ELF-1 (cell line): ENCODE measurements around the gene RACK1.
"Not testable (repeated sequence)": the region's sequence is repeated elsewhere in the genome, so short reads cannot be mapped to it uniquely, and the experiment has no call there.

Experiments used
- DNase-seq: peaks from one replicate; pipeline ENCODE4 v3.0.0-alpha.2; 2016; ENCODE audit warnings: low read depth, low spot score

The RACK1 gene

DNA sequence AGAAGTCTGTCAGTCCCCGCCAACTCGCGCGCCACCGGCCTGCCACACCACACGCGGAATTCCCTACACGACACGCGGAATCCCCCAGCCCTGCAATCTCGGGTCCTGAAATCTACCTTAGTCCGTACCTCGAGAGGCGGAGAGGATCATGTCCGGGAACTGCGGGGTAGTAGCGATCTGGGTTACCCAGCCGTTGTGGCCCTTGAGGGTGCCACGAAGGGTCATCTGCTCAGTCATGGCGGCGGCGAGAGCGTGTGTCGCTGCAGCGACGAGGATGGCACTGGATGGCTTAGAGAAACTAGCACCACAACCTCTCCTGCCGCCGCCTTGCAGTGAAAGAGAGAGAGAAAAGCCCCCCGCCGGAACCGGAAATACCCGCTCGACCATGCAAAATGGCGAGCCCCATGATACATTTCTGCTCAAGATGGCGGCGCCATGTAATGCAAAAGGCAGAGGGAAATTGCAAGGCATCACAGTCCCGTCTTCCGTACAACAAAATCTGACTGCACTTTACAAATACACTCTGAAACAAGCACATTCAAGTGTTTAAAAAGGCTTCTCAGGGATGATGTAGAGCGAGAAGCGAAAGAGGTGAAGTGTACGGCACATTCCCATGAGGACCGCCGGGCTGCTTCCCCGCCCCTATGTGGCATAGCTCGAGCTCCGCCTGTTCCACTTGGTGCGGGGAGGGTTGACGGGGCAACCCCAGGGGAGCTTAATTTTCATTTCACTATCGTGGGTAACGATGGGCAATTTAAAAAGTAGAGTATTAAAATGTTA is at the start of gene RACK1:
Gene RACK1, minus strand, starts transcription at position 343 of the 780 bp plus-strand sequence. Its CDS starts 106 bp downstream, at position 237.
- DNase-seq: peak; percentile 93

DNA sequence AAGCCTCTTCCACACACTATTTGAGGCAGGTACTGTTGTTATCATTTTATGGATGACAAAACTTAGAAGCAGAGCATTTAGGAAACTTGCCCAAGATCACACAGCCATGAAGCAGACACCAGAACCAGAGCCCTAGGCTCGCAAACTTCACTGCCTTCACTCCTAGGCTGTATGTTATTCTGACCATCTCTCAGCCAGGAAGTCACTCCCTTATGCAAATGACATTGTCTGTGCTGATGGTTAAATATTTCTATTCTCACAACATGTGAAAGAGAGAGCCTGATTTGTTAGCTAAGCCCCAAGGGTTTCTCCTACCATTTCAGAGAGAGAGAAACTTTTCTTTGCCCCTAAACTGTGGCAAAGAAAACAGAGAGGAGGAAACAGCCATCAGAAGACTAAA is 43.6 kb upstream of the RACK1 start:
- DNase-seq: not testable (repeated sequence)

DNA sequence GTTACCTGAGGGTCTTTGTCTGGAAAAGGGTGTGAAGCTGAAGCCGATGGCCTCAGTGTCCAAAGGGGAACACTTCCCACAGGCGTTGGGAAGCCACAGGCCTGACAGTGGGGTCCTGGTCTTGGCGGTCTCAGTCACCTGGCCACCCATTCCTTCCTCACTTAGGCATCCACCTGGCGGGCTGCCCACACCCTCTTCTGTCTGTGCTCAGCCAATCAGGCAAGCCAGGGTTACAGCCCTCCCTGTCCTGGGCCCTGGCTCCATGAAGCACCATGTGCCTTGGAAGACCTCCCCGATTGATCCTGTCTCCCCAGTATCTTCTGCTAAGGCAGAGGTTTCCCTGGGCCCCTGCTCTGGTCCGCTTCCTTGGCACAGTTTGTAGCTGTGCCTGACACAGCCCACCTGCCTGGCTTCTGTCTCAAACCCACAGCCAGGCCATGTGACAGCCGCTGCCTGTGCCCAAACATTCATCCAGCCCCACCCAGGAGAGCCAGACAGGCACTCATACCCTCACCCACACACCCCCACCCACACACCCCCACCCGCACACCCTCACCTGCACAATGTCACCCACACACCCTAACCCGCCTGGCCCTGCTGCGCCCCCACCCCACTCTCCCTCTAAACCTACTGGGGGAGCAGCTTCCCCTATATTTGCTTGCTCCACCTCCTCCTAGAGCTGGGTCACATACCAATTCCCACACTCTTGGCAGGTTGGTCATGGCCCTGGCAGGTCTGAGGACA is 42.4 kb upstream of the RACK1 start:
- DNase-seq: not testable (repeated sequence)

DNA sequence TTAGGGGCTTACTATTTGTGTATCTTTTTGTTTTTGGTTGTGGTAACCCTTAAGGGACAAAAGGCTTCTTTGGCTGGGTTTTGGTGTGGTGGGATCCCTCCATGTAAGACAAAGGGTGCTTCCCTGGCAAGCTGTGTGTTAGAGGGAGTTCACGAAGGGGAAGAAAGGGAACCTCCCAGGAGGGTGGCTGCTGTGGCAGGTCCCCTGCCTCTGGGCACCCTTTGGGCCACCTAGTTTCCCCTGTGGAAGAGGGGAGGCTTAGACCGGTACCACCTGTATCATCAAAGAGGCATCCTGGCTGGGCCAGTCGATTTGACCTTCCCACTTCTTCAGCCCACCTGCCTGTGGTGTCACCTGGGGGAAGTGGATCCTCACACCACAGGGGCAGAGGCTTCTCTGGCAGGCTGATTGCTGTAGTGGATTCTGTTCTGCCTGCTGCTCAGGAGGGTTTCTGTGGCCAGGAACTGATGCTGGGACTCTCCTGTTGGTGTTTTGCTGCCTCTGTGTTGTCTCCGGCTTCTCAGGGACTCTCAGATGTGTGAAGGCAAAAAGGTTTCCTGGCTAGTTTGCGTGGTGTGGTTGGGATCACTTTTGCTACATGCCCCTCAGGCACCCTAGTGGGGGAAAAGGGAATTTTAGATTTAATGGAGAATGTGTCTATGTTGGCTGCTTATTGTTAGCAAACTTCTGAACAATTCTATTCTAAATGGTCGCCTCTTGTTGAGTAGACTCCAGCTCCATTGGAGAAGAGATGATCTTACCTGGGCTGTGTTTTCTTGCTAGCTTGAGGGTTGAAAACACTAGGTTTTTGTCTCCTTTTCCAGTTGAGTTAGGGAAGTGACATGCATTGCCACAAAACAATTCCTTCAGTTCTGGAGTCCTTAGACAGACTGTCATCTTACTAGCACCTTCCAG is 40.4 kb upstream of the RACK1 start:
- not testable (repeated sequence) for DNase-seq

DNA sequence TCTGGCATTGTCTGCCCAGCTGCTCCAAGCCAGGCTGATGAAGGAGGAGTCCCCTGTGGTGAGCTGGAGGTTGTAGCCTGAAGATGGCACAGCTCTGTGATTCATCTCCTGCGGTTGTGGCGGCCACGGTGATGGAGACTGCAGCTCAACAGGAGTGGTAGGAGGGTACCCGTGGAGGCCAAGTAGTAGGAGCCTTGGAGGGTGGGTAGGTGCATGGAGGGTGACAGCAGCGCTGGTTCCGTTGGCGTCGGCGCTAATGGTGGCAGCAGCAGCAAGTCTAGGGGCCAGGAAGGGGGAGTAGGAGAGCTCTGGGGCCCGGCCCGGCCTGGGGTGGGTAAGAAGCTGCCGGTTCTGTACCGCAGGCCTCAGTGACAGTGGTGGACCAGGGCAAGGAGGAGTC is 39.6 kb upstream of the RACK1 start:
- DNase-seq: no peak

DNA sequence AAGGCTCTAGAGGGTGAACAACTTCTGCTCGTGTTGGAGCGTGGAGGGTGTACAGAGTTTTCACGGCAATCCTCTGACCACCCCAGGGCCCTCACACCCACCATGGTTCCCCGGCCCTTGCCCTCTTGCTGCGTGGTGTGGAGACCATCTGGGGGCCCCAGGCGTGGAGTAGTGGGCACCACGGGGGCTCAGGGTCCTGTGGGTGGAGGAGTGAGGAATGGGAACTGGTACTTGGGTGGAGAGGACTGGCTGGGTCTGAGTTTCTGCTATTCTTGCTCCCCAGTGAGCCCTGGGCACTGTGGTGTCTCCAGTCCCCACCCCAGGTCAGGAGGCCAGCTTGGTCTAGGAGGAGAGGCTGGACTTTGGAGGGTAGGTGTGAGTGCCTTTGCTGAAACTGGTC is 39.2 kb upstream of the RACK1 start:
- DNase-seq: no peak

DNA sequence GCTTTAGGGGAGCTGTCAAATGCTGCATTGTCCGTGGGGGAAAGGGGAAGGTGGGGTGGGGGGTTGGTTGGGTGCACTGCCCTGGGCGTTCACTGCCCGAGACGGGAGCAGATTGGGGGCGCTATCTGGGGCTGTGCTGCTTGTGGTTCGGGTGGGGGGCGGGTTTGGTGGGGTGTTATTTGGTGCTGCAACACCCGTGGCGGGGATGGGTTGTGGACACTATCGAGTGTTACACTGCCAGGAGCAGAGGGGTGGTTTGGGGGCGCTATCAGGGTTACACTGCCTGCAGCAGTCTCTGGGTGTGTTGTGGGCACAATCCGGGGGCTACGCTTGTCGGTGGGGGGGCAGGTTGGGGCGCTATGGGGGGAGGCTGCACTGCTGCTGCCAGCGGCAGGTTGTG is 38.7 kb upstream of the RACK1 start:
- DNase-seq: not testable (repeated sequence)

DNA sequence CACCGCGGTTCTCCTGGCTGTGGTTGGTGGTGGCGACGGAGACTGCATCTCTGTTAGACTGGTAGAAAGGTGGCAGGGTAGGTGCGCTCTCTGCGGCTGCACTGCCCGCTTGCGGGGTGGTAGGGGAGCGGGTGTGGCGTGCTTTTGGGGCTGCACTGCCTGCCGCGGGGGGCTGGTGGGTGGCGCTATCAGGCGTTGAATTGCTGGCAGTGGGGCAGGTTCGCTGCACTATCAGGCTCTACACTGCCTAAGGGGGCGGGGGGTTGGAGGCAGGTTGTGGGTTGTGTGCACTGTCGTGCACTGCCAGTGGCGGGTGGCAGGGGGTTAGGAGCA is 38.2 kb upstream of the RACK1 start:
- DNase-seq: no peak

DNA sequence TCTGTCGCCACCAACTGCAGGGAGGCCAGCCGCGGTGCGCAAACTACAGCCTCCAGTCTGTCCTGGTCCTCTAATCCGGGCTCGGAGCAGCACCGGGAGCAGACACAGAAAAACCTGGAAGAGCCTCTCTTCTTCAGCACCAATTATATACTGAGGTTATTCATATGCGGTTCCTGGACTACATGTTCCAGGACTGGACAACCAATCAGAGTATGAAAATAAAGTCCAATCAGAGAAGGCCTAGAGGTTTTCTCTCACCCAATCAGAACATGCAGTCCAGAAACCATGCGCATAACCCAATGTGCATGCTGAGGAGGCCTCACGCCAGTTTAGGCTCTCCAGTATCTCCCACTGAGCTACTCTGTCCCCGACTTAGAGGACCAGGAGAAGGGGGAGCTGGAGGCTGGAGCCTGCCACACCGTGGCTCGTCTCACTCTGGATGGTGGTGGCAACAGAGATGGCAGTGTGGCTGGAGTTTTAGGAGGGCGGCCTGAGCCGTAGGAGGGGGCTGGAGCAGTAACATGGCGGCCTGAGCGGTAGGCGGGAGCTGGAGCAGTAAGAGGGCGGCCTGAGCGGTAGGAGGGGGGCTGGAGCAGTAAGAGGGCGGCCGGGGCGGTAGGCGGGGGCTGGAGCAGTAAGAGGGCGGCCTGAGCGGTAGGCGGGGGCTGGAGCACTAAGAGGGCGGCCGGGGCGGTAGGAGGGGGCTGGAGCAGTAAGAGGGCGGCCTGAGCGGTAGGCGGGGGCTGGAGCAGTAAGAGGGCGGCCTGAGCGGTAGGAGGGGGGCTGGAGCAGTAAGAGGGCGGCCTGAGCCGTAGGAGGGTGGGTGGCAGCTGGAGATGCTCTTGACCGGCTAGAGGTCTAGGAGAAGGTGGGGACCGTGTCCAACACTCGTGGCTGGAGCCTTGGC is 37.6 kb upstream of the RACK1 start:
- peak; percentile 89 for DNase-seq

DNA sequence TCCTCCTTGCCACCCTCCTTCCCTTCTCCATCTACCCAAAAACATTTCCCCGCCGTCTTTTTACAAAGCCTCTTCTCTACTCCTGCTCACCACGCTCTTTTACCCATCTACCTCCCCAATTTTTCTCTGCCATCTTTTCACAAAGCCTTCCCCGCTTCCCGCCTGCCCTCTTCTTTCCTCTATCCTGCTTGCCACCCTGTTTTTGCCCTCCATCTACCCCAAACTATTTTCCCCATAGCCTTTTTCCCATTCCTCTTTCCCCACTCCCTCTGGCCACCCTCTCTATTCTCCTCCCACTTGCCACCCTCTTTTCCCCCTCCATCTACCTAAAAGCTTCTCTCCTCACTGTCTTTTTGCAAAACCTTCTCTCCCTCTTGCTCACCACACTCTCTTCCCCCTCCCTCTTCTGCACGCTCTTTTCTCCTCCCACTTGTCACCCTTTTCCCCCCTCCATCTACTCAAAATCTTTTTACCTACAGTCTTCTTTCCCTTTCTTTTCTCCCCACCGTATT is 36.6 kb upstream of the RACK1 start:
- DNase-seq: no peak

DNA sequence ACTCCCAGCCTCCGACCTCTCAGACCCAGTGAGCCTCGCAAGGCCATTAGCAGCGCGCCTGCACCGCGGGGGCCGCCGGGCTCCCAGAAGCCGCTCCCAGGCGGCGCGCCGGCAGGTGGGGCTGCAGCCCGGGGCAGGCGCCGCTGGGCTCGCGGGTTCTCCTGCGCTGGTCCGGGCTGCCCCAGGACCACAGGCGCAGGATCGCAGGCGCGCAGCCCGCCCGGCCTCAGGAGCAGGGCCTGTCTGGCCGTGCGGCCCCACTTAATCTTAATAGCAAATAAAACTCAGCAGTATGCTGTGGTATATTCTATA is 29.7 kb upstream of the RACK1 start:
- peak; percentile 83 for DNase-seq

DNA sequence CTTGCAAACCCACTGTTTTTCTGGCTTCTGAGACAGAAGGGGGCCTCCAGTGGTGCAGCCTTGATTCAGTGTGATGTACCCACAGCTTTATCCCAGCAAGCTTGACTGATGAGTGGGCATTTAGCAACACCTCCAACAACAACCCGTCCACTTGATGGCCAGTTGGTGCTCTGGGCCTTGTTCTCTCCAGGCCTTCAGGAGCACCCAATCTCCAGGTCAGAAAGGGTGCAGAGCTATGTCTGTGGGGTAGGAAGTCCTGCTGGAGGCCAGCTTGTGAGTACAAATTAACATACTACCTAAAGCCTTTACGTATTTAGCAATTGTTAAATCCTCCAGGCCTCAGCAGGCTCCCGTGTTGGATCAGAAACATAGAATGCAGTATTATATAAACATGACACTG is 27.4 kb upstream of the RACK1 start:
- no peak for DNase-seq

DNA sequence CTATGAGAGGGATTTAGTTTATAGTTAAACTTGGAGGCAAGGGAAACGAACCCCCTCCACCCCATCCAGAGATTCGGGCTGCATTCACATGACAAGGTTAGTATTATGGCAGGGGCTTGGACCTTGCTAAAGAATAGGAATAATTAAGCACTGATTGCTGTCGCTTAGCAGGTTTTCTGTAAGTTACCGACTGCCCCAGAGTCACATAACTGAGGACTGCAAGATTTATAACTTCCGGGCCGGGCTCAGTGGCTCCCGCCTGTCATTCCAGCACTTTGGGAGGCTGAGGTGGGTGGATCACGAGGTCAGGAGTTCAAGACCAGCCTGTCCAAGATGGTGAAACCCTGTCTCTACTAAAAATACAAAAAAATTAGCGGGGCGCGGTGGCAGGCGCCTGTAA is 24.2 kb upstream of the RACK1 start:
- peak; percentile 35 for DNase-seq

DNA sequence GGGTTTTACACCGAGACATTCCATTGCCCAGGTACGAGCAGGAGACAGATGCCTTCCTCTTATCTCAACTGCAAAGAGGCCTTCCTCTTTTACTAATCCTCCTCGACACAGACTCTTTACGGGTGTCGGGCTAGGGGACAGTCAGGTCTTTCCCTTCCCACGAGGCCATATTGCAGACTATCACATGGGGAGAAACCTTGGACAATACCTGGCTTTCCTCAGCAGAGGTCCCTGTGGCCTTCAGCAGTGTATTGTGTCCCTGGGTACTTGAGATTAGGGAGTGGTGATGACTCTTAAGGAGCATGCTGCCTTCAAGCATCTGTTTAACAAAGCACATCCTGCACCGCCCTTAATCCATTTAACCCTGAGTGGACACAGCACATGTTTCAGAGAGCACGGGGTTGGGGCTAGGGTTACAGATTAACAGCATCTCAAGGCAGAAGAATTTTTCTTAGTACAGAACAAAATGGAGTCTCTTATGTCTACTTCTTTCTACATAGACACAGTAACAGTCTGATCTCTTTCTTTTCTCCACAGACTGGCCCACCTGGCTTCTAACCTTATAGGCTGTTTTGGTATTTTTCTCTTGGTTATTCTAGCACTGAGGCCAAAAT is 23.7 kb upstream of the RACK1 start:
- DNase-seq: peak; percentile 61

DNA sequence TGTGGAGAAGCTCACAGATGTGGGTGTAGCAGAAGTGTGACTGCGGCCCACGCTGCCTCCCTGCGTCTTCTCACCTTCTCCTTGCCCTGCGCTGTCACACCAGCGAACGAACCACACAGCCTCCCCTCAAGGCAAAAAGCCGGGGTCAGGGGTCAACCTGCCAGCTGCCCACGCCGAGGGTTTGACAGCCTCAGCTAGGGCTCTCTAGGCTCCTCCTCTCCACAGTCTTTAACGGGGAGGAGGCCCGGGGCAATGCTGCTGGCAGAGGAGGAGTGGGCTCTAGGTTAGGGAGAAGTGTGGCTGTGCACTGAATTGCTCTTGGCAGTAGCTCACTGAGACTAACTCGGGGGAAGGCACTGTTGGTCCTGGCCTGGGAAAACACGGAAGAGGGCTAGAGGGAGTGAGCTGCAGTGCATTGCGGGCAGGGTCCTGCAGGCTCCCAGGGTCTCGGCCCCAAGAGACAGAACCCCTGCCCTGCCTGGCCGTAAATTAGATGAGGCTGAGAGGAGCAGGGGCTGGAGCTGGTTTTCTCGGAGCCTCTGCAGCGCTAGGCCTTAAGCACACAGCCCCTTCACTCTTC is 21.5 kb upstream of the RACK1 start:
- DNase-seq: peak; percentile 86

DNA sequence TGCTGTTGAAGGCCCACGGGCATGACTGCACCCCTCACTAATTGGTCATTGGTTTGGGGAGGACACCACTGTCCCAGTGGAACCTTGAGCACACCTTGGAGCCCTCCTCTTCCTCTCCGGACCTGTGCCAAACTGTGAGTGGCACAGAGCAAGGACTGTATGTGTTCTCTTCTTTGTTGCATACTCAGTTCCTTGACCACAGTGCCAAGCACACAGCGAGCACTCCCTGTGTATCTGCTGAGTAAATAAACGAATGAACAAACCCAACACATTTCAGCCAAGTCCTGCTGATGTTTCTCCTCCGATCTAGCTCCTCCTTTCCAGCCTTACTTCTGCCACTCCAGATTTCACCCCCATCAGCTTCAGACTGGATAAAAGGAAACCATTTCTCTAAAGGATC is 19.9 kb upstream of the RACK1 start:
- no peak for DNase-seq

DNA sequence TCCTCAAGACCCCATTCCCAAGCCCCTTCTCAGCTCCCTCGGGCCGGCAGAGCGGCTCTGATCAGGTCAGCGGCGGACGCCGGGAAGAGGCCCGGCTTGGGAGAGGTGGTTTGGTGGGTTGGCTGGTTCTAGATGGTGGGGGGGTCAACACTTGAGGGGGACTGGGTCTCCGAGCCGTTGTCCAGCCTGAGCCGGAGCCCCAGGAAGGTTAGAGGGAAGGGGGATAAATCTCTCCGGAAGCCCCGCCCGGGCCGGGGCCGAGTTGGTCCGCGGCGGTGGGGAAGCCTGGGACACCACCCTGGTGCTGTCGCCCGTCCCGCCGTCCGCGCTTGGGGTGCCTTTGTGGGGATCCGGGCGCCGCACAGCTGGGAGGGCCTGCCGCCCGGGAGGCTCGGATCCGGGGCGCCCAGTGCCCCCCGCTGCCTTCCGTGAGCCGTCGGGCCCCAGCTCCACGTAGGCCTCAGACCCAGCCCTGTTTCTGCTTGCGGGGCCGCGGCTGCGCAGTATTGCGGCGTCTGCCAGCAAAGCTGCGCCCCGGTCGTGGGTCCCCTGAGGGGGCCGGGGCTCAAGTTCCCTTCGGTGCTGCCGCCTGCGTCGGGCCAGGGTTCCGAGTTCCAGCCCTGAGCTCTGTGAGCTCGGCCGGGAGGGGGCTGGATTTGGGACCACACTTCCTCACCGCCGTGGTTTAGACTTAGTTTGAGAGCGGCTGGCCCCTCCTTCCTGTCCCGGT is 17.8 kb upstream of the RACK1 start:
- no peak for DNase-seq

DNA sequence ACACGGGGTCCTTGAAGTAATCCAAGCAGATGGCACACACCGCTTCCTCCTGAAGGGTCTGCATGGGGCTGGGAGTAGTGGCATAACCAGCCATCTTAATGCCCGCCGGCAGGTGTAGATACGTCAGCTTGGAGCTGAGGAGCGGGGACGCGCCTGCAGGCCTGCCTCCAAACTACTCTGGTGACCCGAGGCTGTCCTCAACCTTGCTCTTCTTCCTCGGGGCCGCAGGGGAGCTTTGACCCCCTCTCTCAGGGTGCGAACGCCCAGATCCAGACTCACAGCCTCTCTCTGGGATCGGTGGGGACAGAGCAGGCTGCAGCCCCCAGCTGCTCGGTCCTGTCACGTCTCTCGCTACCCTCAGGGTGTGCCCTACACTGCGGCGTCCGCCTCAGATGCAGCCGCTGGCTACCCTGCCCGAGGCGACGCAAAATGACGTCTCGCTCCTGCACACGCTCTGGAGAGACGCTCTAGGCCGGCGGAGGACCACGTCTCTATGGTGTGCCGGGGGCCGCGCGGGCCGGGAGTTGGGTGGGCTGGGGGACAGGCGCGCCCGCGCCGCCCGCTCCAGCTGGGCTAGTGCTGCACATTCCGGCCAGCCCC is 17.1 kb upstream of the RACK1 start, which contains the start of gene TRIM52:
Gene TRIM52, minus strand, starts transcription at position 424 of the 600 bp plus-strand sequence. Its CDS starts 330 bp downstream, at position 94.
- DNase-seq: peak; percentile 96
